GM20431 (cell line): ENCODE measurements around the gene SPATA7.
"Not testable (repeated sequence)": the region's sequence is repeated elsewhere in the genome, so short reads cannot be mapped to it uniquely, and the experiment has no call there.

ENCODE experiments used
- in situ Hi-C: fragments of 300-500 bp; cut with MseI, MboI; formaldehyde crosslinking; loops from one replicate; pipeline ENCODE4 v1.15.0; 2020; ENCODE audit warnings: low sequenced_read_pairs; ENCODE audit not compliant: unreplicated experiment

SPATA7 gene

GRCh38 chr14:88385212-88386101 lies at the start of gene SPATA7:
SPATA7 (plus strand) TSS chr14:88385657; CDS start chr14:88385819, 162 bp downstream.
- in situ Hi-C loops = no loop called here

- in situ Hi-C loops = no loop called here
These were observed 45.1 kb upstream of the SPATA7 start for GRCh38 chr14:88340357-88340756.

GRCh38 chr14:88342980-88343379 lies 42.5 kb upstream of the SPATA7 start:
- in situ Hi-C loops = no loop called here

GRCh38 chr14:88346048-88346639 lies 39.3 kb upstream of the SPATA7 start:
- in situ Hi-C loops = no loop called here

- in situ Hi-C loops = no loop called here
These were observed 36.9 kb upstream of the SPATA7 start for GRCh38 chr14:88348546-88348945.

- in situ Hi-C loops = no loop called here
These were observed 33.3 kb upstream of the SPATA7 start for GRCh38 chr14:88351966-88352691.

- in situ Hi-C loops = no loop called here
These were observed 32.8 kb upstream of the SPATA7 start for GRCh38 chr14:88352698-88353097.

GRCh38 chr14:88354358-88354757 lies 31.1 kb upstream of the SPATA7 start:
- in situ Hi-C loops = no loop called here

GRCh38 chr14:88359500-88359899 lies 26.0 kb upstream of the SPATA7 start:
- in situ Hi-C loops = no loop called here

GRCh38 chr14:88363644-88364043 lies 21.8 kb upstream of the SPATA7 start:
- in situ Hi-C loops = no loop called here

- in situ Hi-C loops = no loop called here
These were observed 20.6 kb upstream of the SPATA7 start for GRCh38 chr14:88364710-88365413.

GRCh38 chr14:88369496-88369895 lies 16.0 kb upstream of the SPATA7 start:
- in situ Hi-C loops = no loop called here

GRCh38 chr14:88379706-88380343 lies 5.6 kb upstream of the SPATA7 start:
- in situ Hi-C loops = no loop called here

GRCh38 chr14:88380405-88380804 lies 5.1 kb upstream of the SPATA7 start:
- in situ Hi-C loops = no loop called here

- in situ Hi-C loops = not testable (repeated sequence)
These were observed 3.8 kb upstream of the SPATA7 start for GRCh38 chr14:88381634-88382033.

- in situ Hi-C loops = no loop called here
These were observed 739 bp upstream of the SPATA7 start for GRCh38 chr14:88384718-88385117.

GRCh38 chr14:88386256-88386794 lies 868 bp downstream of the SPATA7 start:
- in situ Hi-C loops = no loop called here

GRCh38 chr14:88388741-88389282 lies 3.4 kb downstream of the SPATA7 start:
- in situ Hi-C loops = no loop called here

GRCh38 chr14:88392609-88393008 lies 7.2 kb downstream of the SPATA7 start:
- in situ Hi-C loops = no loop called here
